WTC11 (cell line): ENCODE measurements around the gene TTC36. TPM values are rescaled to one million over a fixed set of nuclear protein-coding genes. Genes with fewer than 3 reads are reported as not detected.
A peak's percentile ranks its signal among the peaks of the same experiment; 100 is the strongest.

ENCODE experiments used
- ATAC-seq: fragments of 200-7000 bp; cut with Tn5 transposase; 2 replicates; pipeline ENCODE4 v1.10.0; 2021; ENCODE audit warnings: mild to moderate bottlenecking, moderate library complexity
- CTCF ChIA-PET: fragments of 300-600 bp; sonication (Branson Sonifier 250); formaldehyde crosslinking; loops from one replicate; lab custom pipeline; 2021; ENCODE audit warnings: antibody characterized with exemption; lab: Charles Lee
- POLR2A ChIA-PET: fragments of 350-600 bp; sonication (Branson Sonifier 250); formaldehyde crosslinking; loops from one replicate; lab custom pipeline; 2021; ENCODE audit warnings: antibody characterized with exemption; lab: Charles Lee
- DNase-seq: peaks from one replicate; pipeline ENCODE4 v3.0.0; 2021; ENCODE audit warnings: low spot score
- H3K27ac Mint-ChIP-seq: 2 replicates; pipeline ENCODE4 v1.8.0; 2021; ENCODE audit warnings: mixed read lengths
- H3K27me3 Mint-ChIP-seq: 2 replicates; pipeline ENCODE4 v1.8.0; 2021; ENCODE audit warnings: low read depth, mild to moderate bottlenecking, moderate library complexity, mixed read lengths
- H3K36me3 Mint-ChIP-seq: 2 replicates; pipeline ENCODE4 v1.8.0; 2021; ENCODE audit warnings: mixed read lengths
- H3K4me1 Mint-ChIP-seq: 2 replicates; pipeline ENCODE4 v1.8.0; 2022; ENCODE audit warnings: mixed read lengths
- H3K4me3 Mint-ChIP-seq: 2 replicates; pipeline ENCODE4 v1.8.0; 2021; ENCODE audit warnings: mild to moderate bottlenecking, moderate library complexity, mixed read lengths
- H3K9me3 Mint-ChIP-seq: 2 replicates; pipeline ENCODE4 v1.8.0; 2021; ENCODE audit warnings: mixed read lengths
- AFF4 ChIP-seq: sonication (generic); formaldehyde crosslinking; IDR thresholded peaks from 2 replicates; pipeline ENCODE4 v1.8.1; 2023; ENCODE audit warnings: mild to moderate bottlenecking, missing genetic modification reagents, borderline replicate concordance
- ATF1 ChIP-seq: sonication (generic); formaldehyde crosslinking; IDR thresholded peaks from 2 replicates; pipeline ENCODE4 v1.8.1; 2023; ENCODE audit warnings: mild to moderate bottlenecking, moderate library complexity, missing genetic modification reagents
- ATF2 ChIP-seq: sonication (generic); formaldehyde crosslinking; IDR thresholded peaks from 2 replicates; pipeline ENCODE4 v1.8.1; 2022; ENCODE audit warnings: low read depth, missing genetic modification reagents, borderline replicate concordance
- CREB1 ChIP-seq: sonication (generic); formaldehyde crosslinking; IDR thresholded peaks from 2 replicates; pipeline ENCODE4 v1.8.0; 2023; ENCODE audit warnings: mild to moderate bottlenecking, missing genetic modification reagents
- E2F4 ChIP-seq: sonication (generic); formaldehyde crosslinking; IDR thresholded peaks from 2 replicates; pipeline ENCODE4 v1.8.1; 2022; ENCODE audit warnings: low read depth, mild to moderate bottlenecking, moderate library complexity, missing genetic modification reagents, borderline replicate concordance
- EMX1 ChIP-seq: fragments of 250-450 bp; sonication (Bioruptor Pico); IDR thresholded peaks from 2 replicates; pipeline ENCODE4 v1.8.0; 2021; ENCODE audit warnings: mild to moderate bottlenecking
- ERG ChIP-seq: fragments of 250-450 bp; sonication (Bioruptor Pico); IDR thresholded peaks from 2 replicates; pipeline ENCODE4 v1.8.0; 2021; ENCODE audit warnings: mild to moderate bottlenecking
- FOXK1 ChIP-seq: sonication (generic); formaldehyde crosslinking; IDR thresholded peaks from 2 replicates; pipeline ENCODE4 v1.8.0; 2022; ENCODE audit warnings: mild to moderate bottlenecking, moderate library complexity, missing genetic modification reagents
- GTF2I ChIP-seq: fragments of 250-450 bp; sonication (Bioruptor Pico); conservative IDR thresholded peaks from 2 replicates; pipeline ENCODE4 v1.4.0; 2021; ENCODE audit warnings: mild to moderate bottlenecking
- HMGA2 ChIP-seq: fragments of 250-450 bp; sonication (Bioruptor Pico); IDR thresholded peaks from 2 replicates; pipeline ENCODE4 v1.4.0; 2021; ENCODE audit warnings: mild to moderate bottlenecking, moderate library complexity
- JUN ChIP-seq: sonication (generic); formaldehyde crosslinking; IDR thresholded peaks from 2 replicates; pipeline ENCODE4 v1.8.0; 2023; ENCODE audit warnings: mild to moderate bottlenecking, missing genetic modification reagents
- NFATC4 ChIP-seq: fragments of 250-450 bp; sonication (Bioruptor Pico); IDR thresholded peaks from 2 replicates; pipeline ENCODE4 v1.9.0; 2021; ENCODE audit warnings: mild to moderate bottlenecking
- OVOL2 ChIP-seq: fragments of 250-450 bp; sonication (Bioruptor Pico); IDR thresholded peaks from 2 replicates; pipeline ENCODE4 v1.9.0; 2021; ENCODE audit warnings: mild to moderate bottlenecking, borderline replicate concordance
- PRDM15 ChIP-seq: sonication (generic); formaldehyde crosslinking; IDR thresholded peaks from 2 replicates; pipeline ENCODE4 v1.8.0; 2022; ENCODE audit warnings: missing genetic modification reagents
- PREB ChIP-seq: sonication (generic); formaldehyde crosslinking; IDR thresholded peaks from 2 replicates; pipeline ENCODE4 v1.8.1; 2022; ENCODE audit warnings: mild to moderate bottlenecking, missing genetic modification reagents, moderate library complexity, borderline replicate concordance
- RORB ChIP-seq: fragments of 250-450 bp; sonication (Bioruptor Pico); IDR thresholded peaks from 2 replicates; pipeline ENCODE4 v1.9.0; 2021; ENCODE audit warnings: mild to moderate bottlenecking
- SP1 ChIP-seq: sonication (generic); formaldehyde crosslinking; conservative IDR thresholded peaks from 2 replicates; pipeline ENCODE4 v1.8.1; 2022; ENCODE audit warnings: missing genetic modification reagents
- ZBTB21 ChIP-seq: sonication (generic); formaldehyde crosslinking; IDR thresholded peaks from 2 replicates; pipeline ENCODE4 v1.8.1; 2023; ENCODE audit warnings: mild to moderate bottlenecking, missing genetic modification reagents, borderline replicate concordance
- ZNF121 ChIP-seq: sonication (generic); formaldehyde crosslinking; IDR thresholded peaks from 2 replicates; pipeline ENCODE4 v1.8.0; 2023; ENCODE audit warnings: missing genetic modification reagents
- ZNF317 ChIP-seq: sonication (generic); formaldehyde crosslinking; IDR thresholded peaks from 2 replicates; pipeline ENCODE4 v1.8.1; 2023; ENCODE audit warnings: low read depth, mild to moderate bottlenecking, moderate library complexity, missing genetic modification reagents, borderline replicate concordance
- ZNF396 ChIP-seq: fragments of 250-450 bp; sonication (Bioruptor Pico); IDR thresholded peaks from 2 replicates; pipeline ENCODE4 v1.8.0; 2021; ENCODE audit warnings: mild to moderate bottlenecking, moderate library complexity, borderline replicate concordance
- ZSCAN18 ChIP-seq: fragments of 250-450 bp; sonication (Bioruptor Pico); IDR thresholded peaks from 2 replicates; pipeline ENCODE4 v2.1.2; 2022; ENCODE audit warnings: mild to moderate bottlenecking, moderate library complexity
- total RNA-seq: library from RNA; stranded (reverse); gene quantifications from 3 replicates; pipeline ENCODE4 v1.2.3, GENCODE V29; 2021

The TTC36 gene
- total RNA-seq, 1 experiment from 2014 or later, result 0.70 TPM

- TF ChIP-seq GTF2I (CRISPR knock-in tag), result no peak
Measured at GRCh38 chr11:118503216-118503615, 24.1 kb upstream of the TTC36 start (continued).

- H3K27ac Mint-ChIP-seq, result peak overlapping the region; percentile 22
- CTCF ChIA-PET, result no interaction called here
- no peak for TF ChIP-seq E2F4
- TF ChIP-seq ZBTB21 (CRISPR knock-in tag), result no peak
- TF ChIP-seq HMGA2 (CRISPR knock-in tag), result no peak
- no peak for TF ChIP-seq ZNF121 (CRISPR knock-in tag)
- no peak for TF ChIP-seq ZNF317 (CRISPR knock-in tag)
- no peak for TF ChIP-seq ZSCAN18 (CRISPR knock-in tag)
- no peak for TF ChIP-seq NFATC4 (CRISPR knock-in tag)
- no peak for TF ChIP-seq RORB (CRISPR knock-in tag)
- no peak for TF ChIP-seq SP1 (CRISPR knock-in tag)
- TF ChIP-seq EMX1, result no peak
- no peak for TF ChIP-seq ZNF396 (CRISPR knock-in tag)
- no peak for TF ChIP-seq FOXK1 (CRISPR knock-in tag)
- TF ChIP-seq PRDM15, result no peak
- peaks cover 22% of the 10 kb centered on the region for H3K4me1 Mint-ChIP-seq
- no peaks in the 10 kb centered on the region for H3K27me3 Mint-ChIP-seq
- no peak overlapping the region for H3K4me3 Mint-ChIP-seq
- POLR2A ChIA-PET, result no interaction called here
- no peaks in the 10 kb centered on the region for H3K9me3 Mint-ChIP-seq
- peak; percentile 83 for ATAC-seq
- H3K36me3 Mint-ChIP-seq, result peaks cover 64% of the 10 kb centered on the region
- DNase-seq, result no peak
Measured at GRCh38 chr11:118511601-118512000, 15.7 kb upstream of the TTC36 start.

- Mint-ChIP-seq H3K36me3 (peaks cover 64% of the 10 kb centered on the region), H3K4me3 (no peak overlapping the region), H3K27me3 (no peaks in the 10 kb centered on the region), H3K9me3 (no peaks in the 10 kb centered on the region), H3K4me1 (peaks cover 22% of the 10 kb centered on the region), H3K27ac (no peak overlapping the region)
- ChIA-PET CTCF (no interaction called here), POLR2A (no interaction called here)
- ATAC-seq, result no peak
- no peak for DNase-seq
- no peak for TF ChIP-seq JUN (CRISPR knock-in tag)
- no peak for TF ChIP-seq ERG (CRISPR knock-in tag)
- no peak for TF ChIP-seq CREB1 (CRISPR knock-in tag)
- TF ChIP-seq FOXK1 (CRISPR knock-in tag), result no peak
- TF ChIP-seq ATF1 (CRISPR knock-in tag), result no peak
- no peak for TF ChIP-seq AFF4 (CRISPR knock-in tag)
- TF ChIP-seq PREB (CRISPR knock-in tag), result no peak
- TF ChIP-seq ATF2 (CRISPR knock-in tag), result no peak
- no peak for TF ChIP-seq OVOL2 (CRISPR knock-in tag)
Measured at GRCh38 chr11:118514103-118514502, 13.2 kb upstream of the TTC36 start.
